Calu3 (cell line): ENCODE measurements around the gene ITGA11. TPM values are rescaled to one million over a fixed set of nuclear protein-coding genes. Genes with fewer than 3 reads are reported as not detected.

Source experiments
- BruUV-seq: library from RNA; stranded (reverse); fragments of 400-500 nt; replicated peaks from 2 replicates; lab custom pipeline; 2021; lab: Mats Ljungman, UMichigan
- CTCF ChIA-PET: fragments of 300-600 bp; sonication (Branson Sonifier 250); formaldehyde crosslinking; loops from one replicate; lab custom pipeline; 2022; ENCODE audit warnings: antibody characterized with exemption; lab: Charles Lee
- DNase-seq: peaks from one replicate; pipeline ENCODE4 v3.0.0; 2022
- H3K27ac Mint-ChIP-seq: one replicate; pipeline ENCODE4 v1.8.0; 2022; ENCODE audit warnings: mixed read lengths; ENCODE audit not compliant: unreplicated experiment
- H3K27me3 Mint-ChIP-seq: one replicate; pipeline ENCODE4 v1.8.0; 2022; ENCODE audit warnings: mixed read lengths; ENCODE audit not compliant: unreplicated experiment
- H3K36me3 Mint-ChIP-seq: one replicate; pipeline ENCODE4 v1.8.0; 2022; ENCODE audit warnings: mild to moderate bottlenecking, moderate library complexity, mixed read lengths; ENCODE audit not compliant: insufficient read depth, unreplicated experiment
- H3K4me1 Mint-ChIP-seq: one replicate; pipeline ENCODE4 v1.8.0; 2022; ENCODE audit warnings: mild to moderate bottlenecking, low read depth, mixed read lengths; ENCODE audit not compliant: unreplicated experiment
- H3K4me3 Mint-ChIP-seq: one replicate; pipeline ENCODE4 v1.8.0; 2022; ENCODE audit warnings: mild to moderate bottlenecking, low read depth, moderate library complexity, mixed read lengths; ENCODE audit not compliant: unreplicated experiment
- H3K9me3 Mint-ChIP-seq: one replicate; pipeline ENCODE4 v1.8.0; 2022; ENCODE audit warnings: low read depth, mixed read lengths; ENCODE audit not compliant: unreplicated experiment
- intact Hi-C: fragments of 100-400 bp; cut with micrococcal nuclease; formaldehyde crosslinking; loops from one replicate; pipeline ENCODE4 v1.10.0; 2022; ENCODE audit not compliant: unreplicated experiment
- total RNA-seq: library from RNA; stranded (reverse); gene quantifications from 2 replicates; pipeline ENCODE4 v1.2.3, GENCODE V29; 2022
- TF ChIP-seq, protein P1 (sequence below): fragments of 200-600 bp; IDR thresholded peaks from one replicate; pipeline ENCODE4 v1.8.0; 2022; ENCODE audit warnings: antibody characterized with exemption; ENCODE audit not compliant: unreplicated experiment

The ITGA11 gene
- total RNA-seq, 1 experiment from 2014 or later = not detected

DNA sequence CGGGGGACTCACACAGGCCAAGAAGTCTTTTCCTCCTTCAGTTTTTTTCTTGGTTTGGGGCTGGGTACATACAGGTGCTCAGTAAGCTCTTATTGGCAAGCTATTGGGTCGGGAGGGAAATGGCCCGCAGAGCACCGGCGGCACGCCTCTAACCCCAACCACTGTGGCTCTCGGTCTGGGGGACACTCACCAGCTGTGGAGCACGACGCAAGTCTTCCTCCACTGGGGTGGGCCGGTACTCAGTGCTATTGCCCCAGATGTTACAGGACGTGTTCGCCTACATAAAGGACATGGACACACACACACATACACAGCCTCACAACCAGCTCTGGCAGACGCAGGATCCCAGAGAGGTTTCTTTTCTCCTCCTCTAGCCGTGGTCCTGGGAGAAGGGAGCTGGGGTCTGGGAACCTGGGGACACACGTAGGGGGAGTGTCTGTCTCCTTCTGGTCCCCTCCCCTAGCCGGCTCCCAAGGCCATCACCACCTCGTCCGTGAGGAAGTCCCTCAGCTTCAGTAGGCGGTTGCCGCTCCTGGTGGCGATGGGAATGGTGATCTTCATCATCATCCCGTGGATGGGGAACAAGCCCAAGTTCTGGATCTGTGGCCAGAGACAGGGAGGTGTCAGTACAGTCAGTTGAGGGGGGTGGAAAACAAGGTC, 121.0 kb downstream of the ITGA11 start:
- intact Hi-C loops = no loop called here

DNA sequence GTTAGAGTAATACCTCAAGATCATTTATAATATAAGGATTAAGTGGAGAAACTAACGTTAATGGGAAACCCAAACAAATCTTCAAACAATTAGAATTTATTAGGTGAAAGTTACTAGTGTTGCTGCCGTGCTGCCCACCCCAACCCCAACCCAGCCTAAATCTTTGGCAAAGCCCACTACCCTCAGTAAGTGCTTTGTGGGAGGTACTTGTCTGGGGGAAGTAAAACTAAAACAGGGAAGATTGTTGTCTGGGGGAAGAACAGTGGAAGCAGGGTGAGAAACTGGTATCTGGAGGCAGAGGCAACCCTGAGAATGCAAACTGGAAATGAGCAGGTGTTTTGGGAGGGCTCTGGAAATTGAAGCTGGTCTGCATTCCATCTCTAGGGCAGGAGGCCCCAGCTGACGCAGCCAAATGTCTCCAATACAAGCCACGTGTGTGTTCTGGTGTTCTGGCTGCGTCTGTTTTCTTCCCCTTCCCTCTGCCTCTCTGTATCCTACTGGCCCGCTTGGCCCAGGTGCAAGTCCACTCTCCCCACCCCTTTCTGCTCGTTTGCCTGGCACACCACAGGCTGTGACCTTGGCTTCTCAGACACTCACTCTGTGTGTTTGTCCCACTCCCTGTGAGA, 121.7 kb downstream of the ITGA11 start:
- CTCF ChIA-PET = no interaction called here
- intact Hi-C loops = no loop called here
- peaks cover 89% of the 10 kb centered on the region for H3K27me3 Mint-ChIP-seq

More for the DNA sequence above, 121.0 kb downstream of the ITGA11 start:
- BruUV-seq = no TSS peak
- CTCF ChIA-PET = no interaction called here
- no peak for DNase-seq
- Mint-ChIP-seq H3K36me3 (peaks cover 6% of the 10 kb centered on the region), H3K27ac (no peak overlapping the region), H3K27me3 (peaks cover 95% of the 10 kb centered on the region), H3K4me1 (peaks cover 13% of the 10 kb centered on the region), H3K4me3 (no peak overlapping the region), H3K9me3 (no peaks in the 10 kb centered on the region)
- TF ChIP-seq, protein P1, sequence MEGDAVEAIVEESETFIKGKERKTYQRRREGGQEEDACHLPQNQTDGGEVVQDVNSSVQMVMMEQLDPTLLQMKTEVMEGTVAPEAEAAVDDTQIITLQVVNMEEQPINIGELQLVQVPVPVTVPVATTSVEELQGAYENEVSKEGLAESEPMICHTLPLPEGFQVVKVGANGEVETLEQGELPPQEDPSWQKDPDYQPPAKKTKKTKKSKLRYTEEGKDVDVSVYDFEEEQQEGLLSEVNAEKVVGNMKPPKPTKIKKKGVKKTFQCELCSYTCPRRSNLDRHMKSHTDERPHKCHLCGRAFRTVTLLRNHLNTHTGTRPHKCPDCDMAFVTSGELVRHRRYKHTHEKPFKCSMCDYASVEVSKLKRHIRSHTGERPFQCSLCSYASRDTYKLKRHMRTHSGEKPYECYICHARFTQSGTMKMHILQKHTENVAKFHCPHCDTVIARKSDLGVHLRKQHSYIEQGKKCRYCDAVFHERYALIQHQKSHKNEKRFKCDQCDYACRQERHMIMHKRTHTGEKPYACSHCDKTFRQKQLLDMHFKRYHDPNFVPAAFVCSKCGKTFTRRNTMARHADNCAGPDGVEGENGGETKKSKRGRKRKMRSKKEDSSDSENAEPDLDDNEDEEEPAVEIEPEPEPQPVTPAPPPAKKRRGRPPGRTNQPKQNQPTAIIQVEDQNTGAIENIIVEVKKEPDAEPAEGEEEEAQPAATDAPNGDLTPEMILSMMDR = no peak

GRCh38 chr15:68309024-68309423, 122.9 kb downstream of the ITGA11 start:
- CTCF ChIA-PET = no interaction called here
- Mint-ChIP-seq H3K4me3 (no peak overlapping the region), H3K27me3 (peaks cover 76% of the 10 kb centered on the region), H3K27ac (no peak overlapping the region), H3K36me3 (peaks cover 6% of the 10 kb centered on the region), H3K9me3 (no peaks in the 10 kb centered on the region), H3K4me1 (peaks cover 13% of the 10 kb centered on the region)
- TF ChIP-seq, protein P1 = no peak
- intact Hi-C loops = loop anchor here (5.0 kb wide), 3 partner anchors 228 to 363 kb away; no protein-coding TSS in a partner anchor
- DNase-seq = no peak
- BruUV-seq = no TSS peak

More for the DNA sequence above, 121.7 kb downstream of the ITGA11 start:
- no peaks in the 10 kb centered on the region for H3K9me3 Mint-ChIP-seq
- TF ChIP-seq, protein P1 = no peak
- H3K27ac Mint-ChIP-seq = no peak overlapping the region
- H3K36me3 Mint-ChIP-seq = peaks cover 6% of the 10 kb centered on the region
- BruUV-seq = no TSS peak
- peaks cover 13% of the 10 kb centered on the region for H3K4me1 Mint-ChIP-seq
- DNase-seq = no peak
- no peak overlapping the region for H3K4me3 Mint-ChIP-seq

DNA sequence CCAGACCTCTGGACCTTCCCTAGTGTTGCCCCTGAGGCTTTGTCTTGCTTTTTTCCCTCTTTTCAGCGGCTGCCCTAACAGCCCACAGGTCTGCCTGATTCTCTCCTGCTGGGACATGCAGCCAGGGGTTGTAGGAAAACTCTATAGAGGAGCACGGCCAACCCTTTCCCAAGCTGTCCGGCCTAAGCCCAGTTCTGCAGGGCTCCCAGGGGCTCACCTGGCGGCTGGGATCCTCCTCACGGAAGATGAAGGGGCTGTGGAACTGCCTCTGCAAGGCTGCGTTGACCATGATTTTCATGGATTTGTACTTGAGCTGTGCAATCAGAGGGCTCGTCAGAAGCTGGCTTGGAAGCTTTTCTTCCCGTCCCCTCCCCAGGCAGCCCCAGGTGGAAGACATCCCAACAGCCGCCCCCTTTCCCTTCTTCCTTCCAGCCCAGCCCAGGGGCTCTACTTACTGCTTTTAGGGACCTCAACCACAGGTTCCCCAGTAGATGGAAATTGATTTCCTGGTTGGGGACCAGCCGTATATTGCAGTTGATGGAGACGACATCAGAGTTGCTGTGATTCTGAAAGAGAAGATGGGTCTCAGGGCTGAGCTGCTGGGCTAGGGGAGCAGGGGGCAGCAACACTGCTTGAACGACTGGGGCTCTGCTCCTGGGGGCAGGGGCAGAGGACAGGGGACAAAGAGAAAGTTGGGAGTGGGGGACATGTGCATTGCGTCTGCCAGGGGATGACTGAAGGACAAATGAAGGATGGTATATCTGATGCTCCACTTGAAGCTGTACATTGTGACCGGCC, 124.6 kb downstream of the ITGA11 start:
- no peak overlapping the region for H3K27ac Mint-ChIP-seq
- no peak overlapping the region for H3K4me3 Mint-ChIP-seq
- TF ChIP-seq, protein P1 = no peak
- no peaks in the 10 kb centered on the region for H3K9me3 Mint-ChIP-seq
- peaks cover 6% of the 10 kb centered on the region for H3K36me3 Mint-ChIP-seq
- H3K4me1 Mint-ChIP-seq = peaks cover 13% of the 10 kb centered on the region
- intact Hi-C loops = loop anchor here (5.0 kb wide), 3 partner anchors 230 to 365 kb away; no protein-coding TSS in a partner anchor
- no TSS peak for BruUV-seq
- CTCF ChIA-PET = interaction anchor here (0.7 to 2.7 kb wide), 26 partner anchors 8 to 369 kb away, joined by 3 to 72 read pairs (median 4); partner anchors contain the start of gene FEM1B
- no peak for DNase-seq
- H3K27me3 Mint-ChIP-seq = peaks cover 59% of the 10 kb centered on the region
